HepG2 (cell line): ENCODE results near the gene TSNAXIP1. TPM values are rescaled to one million over a fixed set of nuclear protein-coding genes. Genes with fewer than 3 reads are reported as not detected.

Experiments used
- ATAC-seq: fragments of 200-7000 bp; cut with Tn5 transposase; 3 replicates; pipeline ENCODE4 v1.9.1; 2020; ENCODE audit warnings: mild to moderate bottlenecking, moderate library complexity
- BruUV-seq: library from RNA; stranded (reverse); fragments of 400-500 nt; replicated peaks from 2 replicates; lab custom pipeline; 2021; lab: Mats Ljungman, UMichigan
- CTCF ChIA-PET: fragments of 300-600 bp; formaldehyde crosslinking; extraction: SDS; loops from one replicate; lab custom pipeline; 2021; ENCODE audit warnings: low total read pairs, inconsistent platforms, low intra/inter-chr PET ratio; lab: Yijun Ruan, JAX
- POLR2A ChIA-PET: fragments of 350-600 bp; sonication (Branson Sonifier 250); formaldehyde crosslinking; loops from one replicate; lab custom pipeline; 2020; ENCODE audit warnings: antibody characterized with exemption, inconsistent platforms; lab: Yijun Ruan, JAX
- DNase-seq: peaks from one replicate; pipeline ENCODE4 v3.0.0-alpha.2; 2015; ENCODE audit warnings: low spot score
- FAIRE-seq: peaks from 3 replicates; lab custom pipeline; 2011; peaks lifted over from hg19 to GRCh38; lab: Jason Lieb, UNC
- H2AFZ ChIP-seq: one replicate; pipeline ENCODE4 v1.6.1; 2011; ENCODE audit warnings: low read length, inconsistent platforms
- H3K27ac ChIP-seq: fragments of 300-600 bp; 3 replicates; pipeline ENCODE4 v1.8.0; 2011; ENCODE audit warnings: mixed run types, mild to moderate bottlenecking, mixed read lengths, low read length, inconsistent platforms; ENCODE audit not compliant: insufficient read depth; ENCODE audit errors: extremely low read length
- H3K27me3 ChIP-seq, 2 experiments: fragments of 200-600 bp in 1 of 2; 2 replicates in 1 of 2; 3 replicates in 1 of 2; pipeline versions ENCODE4 v1.6.0 to v1.8.0; 2011; ENCODE audit warnings: low read length in 2 of 2, mild to moderate bottlenecking in 2 of 2, moderate library complexity in 2 of 2, inconsistent platforms in 1 of 2; ENCODE audit not compliant: insufficient read depth in 2 of 2, control insufficient read depth in 1 of 2
- H3K36me3 ChIP-seq, 2 experiments: fragments of 200-600 bp in 1 of 2; replicated peaks in 1 of 2; 2 replicates in 1 of 2; 3 replicates in 1 of 2; pipeline versions ENCODE4 v1.5.1 to v1.8.0; 2011; ENCODE audit warnings: low read length in 2 of 2, inconsistent platforms in 1 of 2; ENCODE audit not compliant: insufficient read depth in 2 of 2, control insufficient read depth in 1 of 2
- H3K4me1 ChIP-seq: 2 replicates; pipeline ENCODE4 v1.5.1; 2012; ENCODE audit warnings: low read length, inconsistent platforms; ENCODE audit not compliant: insufficient read depth
- H3K4me2 ChIP-seq: 2 replicates; pipeline ENCODE4 v1.6.0; 2011; ENCODE audit warnings: low read depth, low read length, inconsistent platforms
- H3K4me3 ChIP-seq, 3 experiments: fragments of 200-600 bp in 1 of 3; sonication (generic), shearing (Covaris generic) in 1 of 3; replicated peaks in 1 of 3; 2 replicates each; pipeline ENCODE4 v1.5.1; 2011 to 2016; ENCODE audit warnings: low read length in 3 of 3, inconsistent platforms in 2 of 3, low read depth in 2 of 3, mild to moderate bottlenecking in 2 of 3, control low read depth in 1 of 3, mixed read lengths in 1 of 3; ENCODE audit not compliant: insufficient read depth in 1 of 3
- H3K79me2 ChIP-seq: one replicate; pipeline ENCODE4 v1.6.1; 2011; ENCODE audit warnings: low read length, inconsistent platforms; ENCODE audit not compliant: insufficient read depth
- H3K9ac ChIP-seq: 2 replicates; pipeline ENCODE4 v1.6.0; 2011; ENCODE audit warnings: mild to moderate bottlenecking, low read depth, low read length, inconsistent platforms; ENCODE audit not compliant: insufficient read depth
- H3K9me3 ChIP-seq: 2 replicates; pipeline ENCODE4 v1.5.1; 2012; ENCODE audit warnings: mild to moderate bottlenecking, low read length
- H4K20me1 ChIP-seq: 2 replicates; pipeline ENCODE4 v1.6.0; 2011; ENCODE audit warnings: inconsistent platforms, mild to moderate bottlenecking, low read length, moderate library complexity; ENCODE audit not compliant: insufficient read depth
- EP300 ChIP-seq, 3 experiments: sonication (generic) in 1 of 3; formaldehyde crosslinking in 1 of 3; IDR thresholded peaks; 2 replicates each; pipeline versions ENCODE4 v1.5.1 to v1.6.1; 2011 to 2020; ENCODE audit warnings: low read depth in 2 of 3, low read length in 2 of 3, borderline replicate concordance in 1 of 3, improper control_type of control experiment in 1 of 3, mild to moderate bottlenecking in 1 of 3, missing genetic modification reagents in 1 of 3, moderate library complexity in 1 of 3
- HNRNPK ChIP-seq: fragments of 200-400 bp; formaldehyde crosslinking; IDR thresholded peaks from 2 replicates; pipeline ENCODE4 v1.6.1; 2018; ENCODE audit warnings: low read length, low read depth, moderate library complexity, mild to moderate bottlenecking; ENCODE audit not compliant: poor library complexity, severe bottlenecking
- HOXA3 ChIP-seq: sonication (generic); formaldehyde crosslinking; IDR thresholded peaks from 2 replicates; pipeline ENCODE4 v1.5.0; 2020; ENCODE audit warnings: missing genetic modification reagents
- KDM4B ChIP-seq: sonication (generic); formaldehyde crosslinking; IDR thresholded peaks from 2 replicates; pipeline ENCODE4 v1.4.0; 2020; ENCODE audit warnings: missing genetic modification reagents
- MIER2 ChIP-seq: IDR thresholded peaks from 2 replicates; pipeline ENCODE4 v1.6.1; 2016; ENCODE audit warnings: missing biosample characterization, missing genetic modification reagents
- POGK ChIP-seq: sonication (generic); formaldehyde crosslinking; conservative IDR thresholded peaks from 2 replicates; pipeline ENCODE4 v1.8.0; 2022; ENCODE audit warnings: mild to moderate bottlenecking, moderate library complexity, missing genetic modification reagents
- SIX4 ChIP-seq: sonication (generic); formaldehyde crosslinking; IDR thresholded peaks from 2 replicates; pipeline ENCODE4 v1.4.0; 2020; ENCODE audit warnings: missing genetic modification reagents
- SMAD3 ChIP-seq: sonication (generic); formaldehyde crosslinking; IDR thresholded peaks from 2 replicates; pipeline ENCODE4 v1.4.0; 2020; ENCODE audit warnings: missing genetic modification reagents
- SP2 ChIP-seq: sonication (generic); formaldehyde crosslinking; IDR thresholded peaks from 2 replicates; pipeline ENCODE4 v1.5.1; 2020; ENCODE audit warnings: mild to moderate bottlenecking, missing genetic modification reagents
- ZBTB3 ChIP-seq: sonication (generic); formaldehyde crosslinking; IDR thresholded peaks from 2 replicates; pipeline ENCODE4 v1.4.0; 2020; ENCODE audit warnings: low read depth, mild to moderate bottlenecking, moderate library complexity, missing genetic modification reagents, borderline replicate concordance
- ZC3H4 ChIP-seq: sonication (generic); formaldehyde crosslinking; IDR thresholded peaks from 2 replicates; pipeline ENCODE4 v1.4.0; 2020; ENCODE audit warnings: missing genetic modification reagents, borderline replicate concordance
- ZFP90 ChIP-seq: sonication (generic); formaldehyde crosslinking; IDR thresholded peaks from 2 replicates; pipeline ENCODE4 v1.8.0; 2022; ENCODE audit warnings: missing genetic modification reagents, mild to moderate bottlenecking, inconsistent platforms, borderline replicate concordance
- ZFY ChIP-seq: sonication (generic); formaldehyde crosslinking; IDR thresholded peaks from 2 replicates; pipeline ENCODE4 v1.4.0; 2020; ENCODE audit warnings: missing genetic modification reagents
- ZNF230 ChIP-seq: sonication (generic); formaldehyde crosslinking; IDR thresholded peaks from 2 replicates; pipeline ENCODE4 v1.4.0; 2020; ENCODE audit warnings: mild to moderate bottlenecking, missing genetic modification reagents
- ZNF354B ChIP-seq: sonication (generic); formaldehyde crosslinking; IDR thresholded peaks from 2 replicates; pipeline ENCODE4 v1.8.0; 2022; ENCODE audit warnings: mild to moderate bottlenecking, missing genetic modification reagents
- ZNF558 ChIP-seq: sonication (generic); formaldehyde crosslinking; IDR thresholded peaks from 2 replicates; pipeline ENCODE4 v1.9.0; 2022; ENCODE audit warnings: mild to moderate bottlenecking, missing genetic modification reagents, borderline replicate concordance
- ZNF687 ChIP-seq: sonication (generic); formaldehyde crosslinking; IDR thresholded peaks from 2 replicates; pipeline ENCODE4 v1.5.1; 2020; ENCODE audit warnings: mild to moderate bottlenecking, missing genetic modification reagents, moderate library complexity
- ZSCAN31 ChIP-seq: sonication (generic); formaldehyde crosslinking; IDR thresholded peaks from 2 replicates; pipeline ENCODE4 v1.5.0; 2020; ENCODE audit warnings: low read depth, mild to moderate bottlenecking, missing genetic modification reagents
- WGBS: methylation state at CpG from one replicate; pipeline ENCODE4 v1.1.6; 2017; ENCODE audit warnings: low lambda C conversion rate; 5-methylcytosine and 5-hydroxymethylcytosine counted together
- in situ Hi-C: cut with HindIII; loops from 2 replicates; pipeline ENCODE4 v1.10.0; 2017; ENCODE audit warnings: low pct_unique_long_range_greater_than_20kb; ENCODE audit not compliant: extremely low pct_ligation_motif_present
- intact Hi-C: fragments of 100-400 bp; cut with micrococcal nuclease; formaldehyde crosslinking; loops from one replicate; pipeline ENCODE4 v1.10.0; 2022; ENCODE audit not compliant: unreplicated experiment
- polyA plus RNA-seq, 8 experiments: library from polyadenylated mRNA; depleted of rRNA in 3 of 8; stranded (reverse) in 7 of 8; unstranded in 1 of 8; fragments of >200 nt; fragmentation: Illumina TruSeq in 4 of 8; extraction: Trizol in 4 of 8; gene quantifications; 2 replicates each; pipeline versions ENCODE4 v1.2.1 to v1.2.3, GENCODE V29; 2011 to 2016; ENCODE audit warnings: low read depth in 4 of 8, missing spikeins in 1 of 8, mixed read lengths in 1 of 8; ENCODE audit not compliant: insufficient read depth in 1 of 8
- total RNA-seq, 5 experiments: library from RNA; depleted of rRNA; stranded (reverse); fragments of >200 nt; fragmentation: Illumina TruSeq; extraction: Trizol; gene quantifications; 2 replicates each; pipeline ENCODE4 v1.2.3, GENCODE V29; 2016; ENCODE audit warnings: low read depth in 1 of 5

TSNAXIP1 gene
- total and polyA plus RNA-seq, 2 of the 13 experiments (the other 11 are each of a cell fraction or from before 2014, with no cell fraction given): 0.37 to 0.86 TPM

GRCh38 chr16:67779256-67780014 is 27.3 kb upstream of the TSNAXIP1 start:
- in situ Hi-C loops (no loop called here), intact Hi-C loops (no loop called here)
- ATAC-seq: peak; percentile 32; the same call in 2 of the 3 replicates
- H3K79me2 ChIP-seq: peaks cover 28% of the 10 kb centered on the region
- no TSS peak for BruUV-seq
- WGBS: 84% methylated on average over 5 of the region's 5 CpGs
- CTCF ChIA-PET: no interaction called here
- peaks cover 5% of the 10 kb centered on the region; the same call in 1 of the 2 replicates for H3K9me3 ChIP-seq
- no peak overlapping the region for H3K27ac ChIP-seq
- H3K4me2 ChIP-seq: no peak overlapping the region
- H3K36me3 ChIP-seq: peaks cover 5 to 16% of the 10 kb centered on the region in 2 experiments; a peak in 4 of 5 replicates
- peaks cover 32% of the 10 kb centered on the region for H3K4me1 ChIP-seq
- H3K27me3 ChIP-seq: no peaks in the 10 kb centered on the region
- H2AFZ ChIP-seq: no peak overlapping the region
- H3K4me3 ChIP-seq: no peak overlapping the region
- POLR2A ChIA-PET: interaction anchor here (1.5 kb wide), 1 partner anchor 113 kb away, joined by 4 read pairs; the partner anchor contains the start of genes C16orf86 and ENKD1
- no peak overlapping the region for H3K9ac ChIP-seq
- DNase-seq: no peak
- peaks cover 3% of the 10 kb centered on the region; the same call in 1 of the 2 replicates for H4K20me1 ChIP-seq
- no peak for FAIRE-seq
- TF ChIP-seq ZNF687 (CRISPR knock-in tag) (0 out of 2 replicates have a peak, but pooled peaks have one; percentile 9), KDM4B (CRISPR knock-in tag) (no peak), SP2 (CRISPR knock-in tag) (no peak), EP300 (IDR thresholded peaks at IDR 0.05; ENCODE audit: low read depth in 2 of 2, low read length in 2 of 2) (no peak), EP300 (CRISPR knock-in tag; IDR thresholded peaks at IDR 0.05; ENCODE audit: borderline replicate concordance) (no peak), SMAD3 (no peak), HNRNPK (no peak), ZNF558 (no peak), ZSCAN31 (CRISPR knock-in tag) (no peak), MIER2 (CRISPR knock-in tag) (no peak), ZNF354B (no peak), POGK (CRISPR knock-in tag) (no peak), ZFY (CRISPR knock-in tag) (0 out of 2 replicates have a peak, but pooled peaks have one; percentile 15), SIX4 (CRISPR knock-in tag) (no peak), ZFP90 (CRISPR knock-in tag) (0 out of 2 replicates have a peak, but pooled peaks have one; percentile 35), ZBTB3 (CRISPR knock-in tag) (no peak), HOXA3 (0 out of 2 replicates have a peak, but pooled peaks have one; percentile 25), ZC3H4 (no peak), ZNF230 (CRISPR knock-in tag) (no peak)
